ENCODE data around the gene UGT1A8. TPM values are rescaled to one million over a fixed set of nuclear protein-coding genes. Genes with fewer than 3 reads are reported as not detected.

UGT1A8 gene
- total RNA-seq, 2 experiments from 2014 or later: not detected

DNA sequence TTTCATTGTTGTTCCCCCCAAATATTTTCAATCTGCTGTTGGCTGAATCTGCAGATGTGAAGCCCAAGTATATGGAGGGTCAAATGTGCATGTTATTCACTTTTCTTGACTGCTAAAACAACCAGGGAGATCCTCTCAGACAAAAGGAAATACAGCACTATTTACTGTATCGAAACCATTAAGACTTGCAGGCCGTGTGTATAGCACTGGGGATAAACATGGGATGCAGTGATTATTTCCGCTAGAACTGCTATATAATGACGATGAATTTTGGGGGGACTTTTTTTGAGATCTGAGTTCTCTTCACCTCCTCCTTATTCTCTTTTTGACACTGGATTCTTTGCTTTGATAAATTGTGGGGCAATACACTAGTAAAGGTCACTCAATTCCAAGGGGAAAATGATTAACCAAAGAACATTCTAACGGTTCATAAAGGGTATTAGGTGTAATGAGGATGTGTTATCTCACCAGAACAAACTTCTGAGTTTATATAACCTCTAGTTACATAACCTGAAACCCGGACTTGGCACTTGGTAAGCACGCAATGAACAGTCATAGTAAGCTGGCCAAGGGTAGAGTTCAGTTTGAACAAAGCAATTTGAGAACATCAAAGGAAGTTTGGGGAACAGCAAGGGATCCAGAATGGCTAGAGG lies 139.1 kb downstream of the UGT1A8 start:
- POLR2A ChIA-PET: no interaction called here
- H3K27ac Mint-ChIP-seq: no peak overlapping the region
- DNase-seq: no peak
- H3K9me3 Mint-ChIP-seq: peaks cover 1% of the 10 kb centered on the region
- CTCF ChIA-PET: no interaction called here
- no peak overlapping the region for H3K4me3 Mint-ChIP-seq
- peaks cover 5% of the 10 kb centered on the region for H3K27me3 Mint-ChIP-seq
- no peaks in the 10 kb centered on the region for H3K4me1 Mint-ChIP-seq
- H3K36me3 Mint-ChIP-seq (ENCODE audit: low read depth): no peaks in the 10 kb centered on the region

DNA sequence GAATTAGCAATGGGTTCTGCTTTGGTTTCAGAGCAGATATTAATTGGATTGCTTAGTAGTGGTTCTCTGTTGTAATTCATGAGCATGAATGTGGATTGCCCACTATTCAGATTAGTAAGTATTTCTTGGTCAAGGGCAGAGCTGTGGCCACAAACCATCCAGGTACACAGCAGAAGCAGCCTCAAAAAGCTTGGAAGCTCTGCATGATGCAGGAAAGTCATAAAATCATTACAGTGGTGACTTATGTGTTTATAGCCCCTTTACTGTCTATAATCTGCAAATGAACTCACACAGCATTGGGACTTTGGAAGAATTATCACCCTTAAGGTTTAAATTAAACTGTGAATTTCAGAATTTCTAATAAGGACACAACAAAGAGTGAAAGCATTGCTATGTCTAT lies 140.7 kb downstream of the UGT1A8 start:
- no peak overlapping the region for H3K4me3 Mint-ChIP-seq
- H3K4me1 Mint-ChIP-seq: no peaks in the 10 kb centered on the region
- ChIA-PET CTCF (no interaction called here), POLR2A (no interaction called here)
- peaks cover 6% of the 10 kb centered on the region for H3K27me3 Mint-ChIP-seq
- no peaks in the 10 kb centered on the region for H3K36me3 Mint-ChIP-seq (ENCODE audit: low read depth)
- H3K9me3 Mint-ChIP-seq: no peaks in the 10 kb centered on the region
- no peak for DNase-seq
- H3K27ac Mint-ChIP-seq: no peak overlapping the region

DNA sequence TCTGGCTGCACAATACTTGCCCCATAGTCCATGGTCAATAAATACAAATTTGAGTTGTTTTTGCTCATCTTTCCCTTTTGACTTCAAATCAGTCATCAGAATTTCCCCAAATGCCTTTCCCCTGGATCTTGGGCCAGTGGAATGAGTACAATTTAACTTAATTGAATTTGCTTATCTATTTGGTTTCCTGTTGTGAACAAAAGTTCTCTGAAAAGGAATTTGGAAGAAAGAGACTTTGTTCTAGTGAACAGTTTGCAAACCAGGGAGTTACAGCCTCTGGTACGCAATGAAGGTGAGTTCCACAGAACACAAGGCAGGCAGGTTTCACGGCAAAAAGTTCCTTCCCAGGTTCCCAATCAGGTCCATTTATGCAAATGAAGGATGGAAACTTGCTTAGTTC lies 141.4 kb downstream of the UGT1A8 start:
- Mint-ChIP-seq H3K4me1 (no peaks in the 10 kb centered on the region), H3K27ac (no peak overlapping the region), H3K4me3 (no peak overlapping the region), H3K27me3 (peaks cover 11% of the 10 kb centered on the region), H3K36me3 (ENCODE audit: low read depth) (no peaks in the 10 kb centered on the region), H3K9me3 (no peaks in the 10 kb centered on the region)
- ChIA-PET POLR2A (no interaction called here), CTCF (no interaction called here)
- no peak for DNase-seq

DNA sequence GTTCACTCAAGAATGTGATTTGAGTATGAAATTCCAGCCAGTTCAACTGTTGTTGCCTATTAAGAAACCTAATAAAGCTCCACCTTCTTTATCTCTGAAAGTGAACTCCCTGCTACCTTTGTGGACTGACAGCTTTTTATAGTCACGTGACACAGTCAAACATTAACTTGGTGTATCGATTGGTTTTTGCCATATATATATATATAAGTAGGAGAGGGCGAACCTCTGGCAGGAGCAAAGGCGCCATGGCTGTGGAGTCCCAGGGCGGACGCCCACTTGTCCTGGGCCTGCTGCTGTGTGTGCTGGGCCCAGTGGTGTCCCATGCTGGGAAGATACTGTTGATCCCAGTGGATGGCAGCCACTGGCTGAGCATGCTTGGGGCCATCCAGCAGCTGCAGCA lies 142.6 kb downstream of the UGT1A8 start, which contains the start of gene UGT1A1:
Gene UGT1A1 (plus strand): TSS at position 228 of the 400 bp plus-strand sequence. CDS start 18 bp downstream, at position 246.
- Mint-ChIP-seq H3K9me3 (no peaks in the 10 kb centered on the region), H3K4me3 (no peak within 1 kb of the TSS), H3K27ac (no peak within 1 kb of the TSS), H3K27me3 (peaks cover 21% of the 10 kb centered on the region), H3K4me1 (no peaks in the 10 kb centered on the region), H3K36me3 (ENCODE audit: low read depth) (no peaks in the 10 kb centered on the region)
- DNase-seq: no peak
- ChIA-PET POLR2A (no interaction called here), CTCF (no interaction called here)

DNA sequence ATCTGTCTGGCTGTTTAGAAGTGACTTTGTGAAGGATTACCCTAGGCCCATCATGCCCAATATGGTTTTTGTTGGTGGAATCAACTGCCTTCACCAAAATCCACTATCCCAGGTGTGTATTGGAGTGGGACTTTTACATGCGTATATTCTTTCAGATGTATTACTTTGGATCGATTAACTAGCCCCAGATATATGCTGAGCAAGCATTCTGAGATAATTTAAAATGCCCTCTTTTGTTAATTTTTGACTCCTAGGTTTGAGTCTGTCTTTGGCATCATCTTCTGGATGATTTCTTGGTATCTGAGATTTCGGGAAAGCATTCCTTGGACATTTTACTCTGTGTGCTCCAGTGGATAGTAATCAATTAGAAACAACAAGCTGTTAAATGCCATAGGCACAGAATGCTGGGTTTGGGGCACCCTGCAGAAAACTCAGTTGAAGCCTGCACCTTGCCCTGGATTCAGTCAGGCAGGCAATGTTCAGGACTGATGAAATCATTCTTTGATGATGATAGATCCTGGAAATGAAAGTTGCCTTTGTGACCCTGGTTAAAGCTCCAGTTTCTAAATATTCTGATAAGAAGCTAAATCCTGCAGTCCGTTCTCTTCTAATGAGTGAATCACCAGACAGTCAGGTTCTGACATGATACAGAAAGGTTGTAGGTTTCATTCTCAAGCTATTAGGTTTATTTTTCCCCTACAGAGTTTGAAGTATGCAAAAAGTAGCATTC lies 143.8 kb downstream of the UGT1A8 start:
- DNase-seq: no peak
- Mint-ChIP-seq H3K4me1 (no peaks in the 10 kb centered on the region), H3K4me3 (no peak overlapping the region), H3K27me3 (peaks cover 22% of the 10 kb centered on the region), H3K9me3 (no peaks in the 10 kb centered on the region), H3K27ac (no peak overlapping the region), H3K36me3 (ENCODE audit: low read depth) (no peaks in the 10 kb centered on the region)
- POLR2A ChIA-PET: no interaction called here
- CTCF ChIA-PET: no interaction called here

DNA sequence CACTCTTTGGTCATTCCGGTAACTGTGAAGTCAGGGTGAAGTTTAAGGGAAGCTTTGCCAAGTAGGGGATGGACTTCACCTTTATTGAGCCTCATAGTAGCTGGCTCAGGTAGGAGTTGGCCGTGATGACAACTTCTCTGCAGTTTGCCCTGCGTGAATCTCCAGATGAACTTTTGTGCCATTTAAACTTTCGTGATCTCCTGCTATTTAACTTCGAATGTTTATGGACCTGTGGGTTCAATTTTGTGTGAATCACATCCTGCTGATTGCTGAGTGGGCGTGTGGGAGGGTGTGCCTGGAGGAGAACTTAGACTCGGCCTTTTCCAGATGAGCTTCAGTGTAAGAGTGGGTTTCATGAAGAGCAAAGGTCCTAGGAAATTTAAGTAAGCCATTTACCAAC lies 146.8 kb downstream of the UGT1A8 start:
- Mint-ChIP-seq H3K9me3 (no peaks in the 10 kb centered on the region), H3K27me3 (peaks cover 27% of the 10 kb centered on the region), H3K36me3 (ENCODE audit: low read depth) (no peaks in the 10 kb centered on the region), H3K27ac (no peak overlapping the region), H3K4me3 (no peak overlapping the region), H3K4me1 (no peaks in the 10 kb centered on the region)
- POLR2A ChIA-PET: no interaction called here
- CTCF ChIA-PET: no interaction called here
- no peak for DNase-seq

DNA sequence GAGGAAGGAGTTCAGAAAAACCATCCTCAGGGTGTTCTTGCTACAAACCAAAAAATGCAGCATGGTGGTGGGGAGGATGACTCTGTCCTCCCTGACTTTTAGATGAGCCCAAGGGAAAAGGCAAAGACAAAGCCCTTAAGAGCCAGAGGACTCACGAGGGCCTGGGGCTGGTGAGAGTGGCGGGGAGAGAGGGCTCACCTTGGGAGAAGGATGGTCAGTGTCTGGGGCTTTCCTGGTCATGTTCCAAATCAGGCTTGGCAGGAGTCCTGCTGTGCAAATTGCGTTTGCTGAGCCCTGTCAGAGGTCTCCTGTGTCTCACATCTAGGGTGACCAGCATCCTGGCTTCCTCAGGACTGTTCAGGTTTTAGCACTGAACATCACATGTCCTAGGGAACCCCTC lies 147.3 kb downstream of the UGT1A8 start:
- Mint-ChIP-seq H3K9me3 (no peaks in the 10 kb centered on the region), H3K4me3 (no peak overlapping the region), H3K27ac (no peak overlapping the region), H3K27me3 (peaks cover 29% of the 10 kb centered on the region), H3K36me3 (ENCODE audit: low read depth) (no peaks in the 10 kb centered on the region), H3K4me1 (no peaks in the 10 kb centered on the region)
- CTCF ChIA-PET: no interaction called here
- POLR2A ChIA-PET: no interaction called here
- no peak for DNase-seq

DNA sequence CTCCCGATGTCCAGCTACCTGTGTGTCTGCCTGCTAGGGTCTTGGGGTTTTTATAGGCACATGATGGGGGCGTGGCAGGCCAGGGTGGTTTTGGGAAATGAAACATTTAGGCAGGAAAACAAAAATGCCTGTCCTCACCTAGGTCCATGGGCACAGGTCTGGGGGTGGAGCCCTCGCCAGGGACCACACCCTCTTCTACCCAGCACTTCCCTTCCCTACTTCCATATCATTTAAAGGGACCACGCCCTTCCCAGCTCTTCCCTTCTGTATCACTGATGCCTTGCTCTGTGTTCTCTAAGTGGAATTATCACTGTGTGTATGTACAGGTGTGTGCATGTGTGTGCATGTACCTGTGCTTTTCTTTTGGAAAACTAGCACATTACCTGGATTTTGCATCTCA lies 149.0 kb downstream of the UGT1A8 start:
- Mint-ChIP-seq H3K27me3 (peaks cover 31% of the 10 kb centered on the region), H3K9me3 (no peaks in the 10 kb centered on the region), H3K36me3 (ENCODE audit: low read depth) (no peaks in the 10 kb centered on the region), H3K4me1 (no peaks in the 10 kb centered on the region), H3K27ac (no peak overlapping the region), H3K4me3 (no peak overlapping the region)
- POLR2A ChIA-PET: no interaction called here
- DNase-seq: no peak
- CTCF ChIA-PET: no interaction called here

DNA sequence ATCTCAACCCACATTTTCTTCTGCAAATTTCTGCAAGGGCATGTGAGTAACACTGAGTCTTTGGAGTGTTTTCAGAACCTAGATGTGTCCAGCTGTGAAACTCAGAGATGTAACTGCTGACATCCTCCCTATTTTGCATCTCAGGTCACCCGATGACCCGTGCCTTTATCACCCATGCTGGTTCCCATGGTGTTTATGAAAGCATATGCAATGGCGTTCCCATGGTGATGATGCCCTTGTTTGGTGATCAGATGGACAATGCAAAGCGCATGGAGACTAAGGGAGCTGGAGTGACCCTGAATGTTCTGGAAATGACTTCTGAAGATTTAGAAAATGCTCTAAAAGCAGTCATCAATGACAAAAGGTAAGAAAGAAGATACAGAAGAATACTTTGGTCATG lies 150.6 kb downstream of the UGT1A8 start:
- Mint-ChIP-seq H3K4me1 (no peaks in the 10 kb centered on the region), H3K9me3 (no peaks in the 10 kb centered on the region), H3K27ac (no peak overlapping the region), H3K36me3 (ENCODE audit: low read depth) (no peaks in the 10 kb centered on the region), H3K4me3 (no peak overlapping the region), H3K27me3 (peaks cover 28% of the 10 kb centered on the region)
- DNase-seq: no peak
- ChIA-PET CTCF (no interaction called here), POLR2A (no interaction called here)

DNA sequence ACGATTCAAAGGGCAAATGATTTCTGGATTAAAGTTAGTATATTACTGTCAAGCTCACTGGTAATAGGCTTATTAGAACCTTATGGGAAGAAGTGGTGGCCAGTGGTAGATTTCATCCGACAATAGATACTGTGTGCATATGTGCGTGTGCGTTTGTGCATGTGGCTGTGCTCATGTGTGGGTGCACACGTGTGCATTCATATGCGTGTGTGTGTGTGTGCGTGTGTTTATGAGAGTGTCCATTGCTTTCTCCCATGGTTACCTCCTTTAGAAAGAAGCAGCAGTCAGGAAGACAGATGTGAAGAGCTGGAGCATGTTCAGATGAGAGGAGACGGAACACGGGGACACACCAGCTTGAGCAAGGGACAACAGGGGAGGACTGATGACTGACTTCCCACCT lies 151.8 kb downstream of the UGT1A8 start:
- no peaks in the 10 kb centered on the region for H3K4me1 Mint-ChIP-seq
- H3K4me3 Mint-ChIP-seq: no peak overlapping the region
- peaks cover 18% of the 10 kb centered on the region for H3K27me3 Mint-ChIP-seq
- no peak overlapping the region for H3K27ac Mint-ChIP-seq
- DNase-seq: no peak
- H3K9me3 Mint-ChIP-seq: no peaks in the 10 kb centered on the region
- CTCF ChIA-PET: no interaction called here
- POLR2A ChIA-PET: no interaction called here
- no peaks in the 10 kb centered on the region for H3K36me3 Mint-ChIP-seq (ENCODE audit: low read depth)

DNA sequence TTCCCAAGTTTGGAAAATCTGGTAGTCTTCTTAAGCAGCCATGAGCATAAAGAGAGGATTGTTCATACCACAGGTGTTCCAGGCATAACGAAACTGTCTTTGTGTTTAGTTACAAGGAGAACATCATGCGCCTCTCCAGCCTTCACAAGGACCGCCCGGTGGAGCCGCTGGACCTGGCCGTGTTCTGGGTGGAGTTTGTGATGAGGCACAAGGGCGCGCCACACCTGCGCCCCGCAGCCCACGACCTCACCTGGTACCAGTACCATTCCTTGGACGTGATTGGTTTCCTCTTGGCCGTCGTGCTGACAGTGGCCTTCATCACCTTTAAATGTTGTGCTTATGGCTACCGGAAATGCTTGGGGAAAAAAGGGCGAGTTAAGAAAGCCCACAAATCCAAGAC lies 154.7 kb downstream of the UGT1A8 start:
- Mint-ChIP-seq H3K9me3 (peaks cover 7% of the 10 kb centered on the region), H3K4me1 (no peaks in the 10 kb centered on the region), H3K4me3 (no peak overlapping the region), H3K27ac (no peak overlapping the region), H3K27me3 (peaks cover 9% of the 10 kb centered on the region), H3K36me3 (ENCODE audit: low read depth) (peaks cover 2% of the 10 kb centered on the region)
- ChIA-PET POLR2A (no interaction called here), CTCF (no interaction called here)
- no peak for DNase-seq

DNA sequence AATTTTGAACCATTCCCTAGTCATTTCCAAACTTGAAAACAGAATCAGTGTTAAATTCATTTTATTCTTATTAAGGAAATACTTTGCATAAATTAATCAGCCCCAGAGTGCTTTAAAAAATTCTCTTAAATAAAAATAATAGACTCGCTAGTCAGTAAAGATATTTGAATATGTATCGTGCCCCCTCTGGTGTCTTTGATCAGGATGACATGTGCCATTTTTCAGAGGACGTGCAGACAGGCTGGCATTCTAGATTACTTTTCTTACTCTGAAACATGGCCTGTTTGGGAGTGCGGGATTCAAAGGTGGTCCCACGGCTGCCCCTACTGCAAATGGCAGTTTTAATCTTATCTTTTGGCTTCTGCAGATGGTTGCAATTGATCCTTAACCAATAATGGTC lies 155.2 kb downstream of the UGT1A8 start:
- ChIA-PET POLR2A (no interaction called here), CTCF (no interaction called here)
- Mint-ChIP-seq H3K36me3 (ENCODE audit: low read depth) (peaks cover 2% of the 10 kb centered on the region), H3K4me1 (no peaks in the 10 kb centered on the region), H3K27me3 (peaks cover 7% of the 10 kb centered on the region), H3K9me3 (peaks cover 9% of the 10 kb centered on the region), H3K27ac (no peak overlapping the region), H3K4me3 (no peak overlapping the region)
- no peak for DNase-seq

DNA sequence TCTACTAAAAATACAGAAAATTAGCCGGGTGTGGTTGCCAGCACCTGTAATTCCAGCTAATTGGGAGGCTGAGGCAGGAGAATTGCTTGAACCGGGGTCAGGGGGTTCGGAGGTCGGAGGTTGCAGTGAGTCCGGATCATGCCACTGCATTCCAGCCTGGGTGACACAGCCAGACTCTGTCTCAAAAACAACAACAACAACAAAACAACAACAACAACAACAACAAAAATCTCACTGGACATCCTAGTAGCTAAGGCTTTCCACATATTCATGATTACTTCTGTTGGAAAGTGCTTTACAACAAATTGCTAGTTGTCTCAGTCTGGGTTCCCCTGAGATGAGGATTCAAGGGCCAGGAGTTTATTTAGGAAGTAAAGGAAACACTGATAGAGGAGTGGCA lies 156.4 kb downstream of the UGT1A8 start:
- Mint-ChIP-seq H3K4me1 (no peaks in the 10 kb centered on the region), H3K4me3 (no peak overlapping the region), H3K27ac (no peak overlapping the region), H3K27me3 (peaks cover 5% of the 10 kb centered on the region), H3K36me3 (ENCODE audit: low read depth) (peaks cover 2% of the 10 kb centered on the region), H3K9me3 (peaks cover 9% of the 10 kb centered on the region)
- no peak for DNase-seq
- ChIA-PET POLR2A (no interaction called here), CTCF (no interaction called here)

DNA sequence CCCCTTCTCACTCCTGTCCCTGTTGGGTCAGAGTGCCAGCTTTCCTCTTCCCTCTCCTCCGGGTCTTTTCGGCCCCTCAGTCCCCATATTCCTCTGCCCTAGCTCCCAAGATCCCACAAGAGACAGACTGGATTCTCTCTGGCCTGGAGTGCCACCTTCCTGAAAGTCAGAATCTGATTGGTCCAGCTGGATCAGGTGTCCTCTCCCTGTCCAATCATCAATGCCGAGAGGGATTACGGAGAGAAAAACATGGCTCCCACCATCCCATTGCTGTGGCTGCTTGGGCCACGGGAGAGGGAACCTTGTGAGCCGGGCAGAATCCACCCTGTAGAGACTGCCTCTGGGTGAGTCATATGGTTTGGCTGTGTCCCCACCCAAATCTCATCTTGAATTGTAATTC lies 158.0 kb downstream of the UGT1A8 start:
- Mint-ChIP-seq H3K27ac (no peak overlapping the region), H3K4me3 (no peak overlapping the region)

More for the DNA sequence above, 158.0 kb downstream of the UGT1A8 start:
- ChIA-PET CTCF (no interaction called here), POLR2A (no interaction called here)
- H3K9me3 Mint-ChIP-seq: peaks cover 9% of the 10 kb centered on the region
- H3K36me3 Mint-ChIP-seq (ENCODE audit: low read depth): peaks cover 2% of the 10 kb centered on the region
- DNase-seq: no peak
- no peaks in the 10 kb centered on the region for H3K4me1 Mint-ChIP-seq
- H3K27me3 Mint-ChIP-seq: peaks cover 2% of the 10 kb centered on the region
